Astrocyte of the cerebellum (primary cell): Measurements from ENCODE around the gene MACC1.

Source experiments
- DNase-seq: peaks from one replicate; pipeline ENCODE4 v3.0.0-alpha.2; 2011; ENCODE audit warnings: low read depth
- H3K4me3 ChIP-seq: 2 replicates; pipeline ENCODE4 v1.5.1; 2011; ENCODE audit warnings: mild to moderate bottlenecking, low read depth, low read length, moderate library complexity
- CTCF ChIP-seq: IDR thresholded peaks from 2 replicates; pipeline ENCODE4 v1.5.1; 2012; ENCODE audit warnings: low read length, low read depth, moderate library complexity, mild to moderate bottlenecking; ENCODE audit errors: missing control alignments
- in situ Hi-C: cut with HindIII; loops from 2 replicates; pipeline ENCODE4 v1.10.0; 2017; ENCODE audit warnings: low sequenced_read_pairs

Gene MACC1

GRCh38 chr7:20219062-20219445 lies 1.9 kb upstream of the MACC1 start:
- no peak overlapping the region for H3K4me3 ChIP-seq
- no peak for DNase-seq
- TF ChIP-seq CTCF: no peak
- in situ Hi-C loops: no loop called here

GRCh38 chr7:20218279-20218678 lies 1.1 kb upstream of the MACC1 start:
- DNase-seq: no peak
- no peak overlapping the region for H3K4me3 ChIP-seq
- no peak for TF ChIP-seq CTCF
- in situ Hi-C loops: no loop called here

- no peak for TF ChIP-seq CTCF
- in situ Hi-C loops: no loop called here
- H3K4me3 ChIP-seq: no peak overlapping the region
- no peak for DNase-seq
Observed at GRCh38 chr7:20216406-20217036, 663 bp downstream of the MACC1 start.

- no peak for TF ChIP-seq CTCF
- in situ Hi-C loops: no loop called here
- DNase-seq: no peak
- H3K4me3 ChIP-seq: no peak overlapping the region
Observed at GRCh38 chr7:20214921-20215669, 2.1 kb downstream of the MACC1 start.

GRCh38 chr7:20214132-20214531 lies 3.1 kb downstream of the MACC1 start:
- no peak overlapping the region for H3K4me3 ChIP-seq
- no peak for DNase-seq
- in situ Hi-C loops: no loop called here
- TF ChIP-seq CTCF: no peak

DNA sequence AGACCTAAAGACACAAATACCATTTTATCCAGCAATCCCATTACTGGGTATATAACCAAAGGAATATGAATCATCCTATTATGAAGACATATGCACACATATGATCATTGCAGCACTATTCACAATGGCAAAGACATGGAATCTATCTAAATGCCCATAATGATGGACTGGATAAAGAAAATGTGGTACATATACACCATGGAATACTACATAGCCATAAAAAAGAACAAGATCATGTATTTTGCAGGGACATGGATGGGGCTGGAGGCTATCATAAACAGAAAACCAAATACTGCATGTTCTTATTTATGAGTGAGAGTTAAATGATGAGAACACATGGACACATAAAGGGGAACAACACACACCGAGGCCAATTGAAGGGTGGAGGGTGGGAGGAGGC lies 3.8 kb downstream of the MACC1 start:
- TF ChIP-seq CTCF: no peak
- no peak for DNase-seq
- no peak overlapping the region for H3K4me3 ChIP-seq
- in situ Hi-C loops: no loop called here
